ENCODE measurements around the gene PLEKHH3. TPM values are rescaled to one million over a fixed set of nuclear protein-coding genes. Genes with fewer than 3 reads are reported as not detected.

Gene PLEKHH3
- total and polyA plus RNA-seq, 4 donors, result 5.5 to 26.4 (median 20.3) TPM

DNA sequence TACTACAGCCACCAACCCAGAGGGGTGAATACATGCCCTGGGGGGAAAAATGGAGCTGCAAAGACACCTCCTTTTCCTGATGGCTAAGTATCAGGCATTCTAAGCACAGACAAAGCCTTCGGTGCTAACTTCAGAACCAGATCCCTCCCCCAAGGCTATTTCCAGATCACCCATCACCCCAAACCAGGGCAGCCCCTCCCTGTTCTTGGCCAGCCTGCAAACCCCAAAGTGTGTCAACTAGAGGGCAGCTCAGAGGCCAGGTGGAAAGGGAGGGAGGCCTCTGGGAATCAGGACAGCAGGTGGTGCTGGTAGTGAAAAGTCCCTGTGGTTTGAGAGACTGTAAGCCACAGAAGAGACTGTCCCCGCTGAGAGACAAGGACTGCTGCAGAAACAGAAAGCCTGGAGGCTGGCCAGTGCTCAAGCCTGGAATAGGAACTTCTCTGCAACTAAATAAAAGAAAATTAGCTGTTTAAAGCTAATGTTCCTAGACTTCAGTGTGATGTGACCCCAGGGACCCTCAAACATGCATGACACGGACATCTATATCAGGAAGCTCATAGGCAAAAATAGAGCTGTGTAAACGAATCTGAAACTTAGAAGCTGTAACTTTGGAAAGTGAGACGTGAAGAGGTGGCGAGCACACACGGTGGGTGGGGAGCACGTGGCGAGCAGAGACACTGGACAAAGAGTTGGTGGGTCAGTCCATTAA, 58.2 kb downstream of the PLEKHH3 start:
- Histone ChIP-seq H3K27ac (ENCODE audit: low read depth, low read length) (no peak overlapping the region), H3K27me3 (ENCODE audit: control insufficient read depth, insufficient read depth, low read length) (no peaks in the 10 kb centered on the region), H3K4me1 (ENCODE audit: control insufficient read depth, insufficient read depth, low read length) (peaks cover 13% of the 10 kb centered on the region), H3K9me3 (ENCODE audit: control insufficient read depth, insufficient read depth, low read length) (no peaks in the 10 kb centered on the region), H3K36me3 (ENCODE audit: control insufficient read depth, insufficient read depth, low read length) (peaks cover 18% of the 10 kb centered on the region), H3K4me3 (ENCODE audit: low read depth, low read length) (no peak overlapping the region)
- WGBS (ENCODE audit: insufficient coverage), result 58% methylated on average over 6 of the region's 9 CpGs
- peak in 2 of 6 donors; percentile 27 to 34 for DNase-seq (ENCODE audit: low read depth in 4 of 6, low spot score in 6 of 6)

DNA sequence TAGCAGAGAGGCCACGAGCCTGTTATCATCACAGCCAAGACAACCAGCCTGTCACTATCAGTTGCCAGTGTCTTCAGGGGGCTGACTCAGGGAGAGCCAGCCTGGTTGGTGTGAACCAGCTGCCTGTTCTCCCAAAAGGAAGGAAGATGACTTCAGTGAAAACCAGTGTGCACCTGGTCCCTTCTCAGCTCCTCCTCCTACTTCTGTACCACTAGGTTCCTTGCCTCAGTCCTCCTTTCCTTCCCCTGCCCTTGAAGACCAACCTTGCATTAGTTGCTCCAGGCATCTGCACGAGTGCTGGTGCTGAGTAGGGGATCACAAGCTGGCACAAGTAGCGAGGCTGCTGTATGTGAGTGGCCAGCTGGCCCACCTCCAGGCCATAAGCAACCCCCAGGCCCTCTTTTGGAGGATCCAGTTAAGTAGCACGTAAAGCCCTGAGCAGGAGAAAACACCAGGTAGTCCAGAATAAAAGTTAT, 58.8 kb downstream of the PLEKHH3 start:
- Histone ChIP-seq H3K4me1 (ENCODE audit: control insufficient read depth, insufficient read depth, low read length) (peaks cover 13% of the 10 kb centered on the region), H3K27ac (ENCODE audit: low read depth, low read length) (no peak overlapping the region), H3K27me3 (ENCODE audit: control insufficient read depth, insufficient read depth, low read length) (no peaks in the 10 kb centered on the region), H3K36me3 (ENCODE audit: control insufficient read depth, insufficient read depth, low read length) (peaks cover 24% of the 10 kb centered on the region), H3K4me3 (ENCODE audit: low read depth, low read length) (no peak overlapping the region), H3K9me3 (ENCODE audit: control insufficient read depth, insufficient read depth, low read length) (no peaks in the 10 kb centered on the region)
- 60% methylated on average over 1 of the region's 4 CpGs for WGBS (ENCODE audit: insufficient coverage)
- DNase-seq (ENCODE audit: low read depth in 4 of 6, low spot score in 6 of 6), result peak in 2 of 6 donors; percentile 5 to 9

Small RNA genes within 50 kb of the gene (small RNA-seq; reads per million reads assigned to genes)
- gene MIR6780A (ENCODE audit: low replicate concordance), result not detected

Other genes starting within 250 kb of the PLEKHH3 start
- 100 to 1,000 TPM in 1 of 2 donors, 10 to 100 TPM in 1; 71.1 to 321 TPM for gene ATP6V0A1, start 218.1 kb downstream of the PLEKHH3 start, total RNA-seq
- 100 to 1,000 TPM; 179 to 218 TPM for gene ATP6V0A1, start 218.1 kb downstream of the PLEKHH3 start, polyA plus RNA-seq (ENCODE audit: insufficient read length in 2 of 2)
- gene NAGLU, start 140.8 kb downstream of the PLEKHH3 start, total RNA-seq, result 10 to 100 TPM; 13.0 to 24.2 TPM
- gene NAGLU, start 140.8 kb downstream of the PLEKHH3 start, polyA plus RNA-seq (ENCODE audit: insufficient read length in 2 of 2), result 10 to 100 TPM; 17.2 to 23.4 TPM
- 1 to 10 TPM in 1 of 2 donors, under 1 TPM in 1; 0.69 to 5.2 TPM for gene HSD17B1, start 124.1 kb downstream of the PLEKHH3 start, total RNA-seq
- 1 to 10 TPM; 5.2 to 6.8 TPM for gene HSD17B1, start 124.1 kb downstream of the PLEKHH3 start, polyA plus RNA-seq (ENCODE audit: insufficient read length in 2 of 2)
- gene COASY, start 114.8 kb downstream of the PLEKHH3 start, total RNA-seq, result 10 to 100 TPM; 12.8 to 25.7 TPM
- 10 to 100 TPM; 44.8 to 49.7 TPM for gene COASY, start 114.8 kb downstream of the PLEKHH3 start, polyA plus RNA-seq (ENCODE audit: insufficient read length in 2 of 2)
- gene MLX, start 109.9 kb downstream of the PLEKHH3 start, total RNA-seq, result 10 to 100 TPM; 20.3 to 23.7 TPM
- gene MLX, start 109.9 kb downstream of the PLEKHH3 start, polyA plus RNA-seq (ENCODE audit: insufficient read length in 2 of 2), result 10 to 100 TPM; 36.7 to 45.4 TPM
- gene PSMC3IP, start 99.3 kb downstream of the PLEKHH3 start, total RNA-seq, result 1 to 10 TPM; 5.9 to 10.0 TPM
- gene PSMC3IP, start 99.3 kb downstream of the PLEKHH3 start, polyA plus RNA-seq (ENCODE audit: insufficient read length in 2 of 2), result 10 to 100 TPM; 18.3 to 24.1 TPM
- 10 to 100 TPM; 41.1 to 50.4 TPM for gene RETREG3, start 67.6 kb downstream of the PLEKHH3 start, total RNA-seq
- 10 to 100 TPM; 30.0 to 41.7 TPM for gene RETREG3, start 67.6 kb downstream of the PLEKHH3 start, polyA plus RNA-seq (ENCODE audit: insufficient read length in 2 of 2)
- 10 to 100 TPM; 17.0 to 42.9 TPM for gene TUBG1, start 67.3 kb downstream of the PLEKHH3 start, total RNA-seq
- gene TUBG1, start 67.3 kb downstream of the PLEKHH3 start, polyA plus RNA-seq (ENCODE audit: insufficient read length in 2 of 2), result 10 to 100 TPM; 56.9 to 67.4 TPM
- gene TUBG2, start 17.7 kb downstream of the PLEKHH3 start, total RNA-seq, result 10 to 100 TPM; 21.1 to 26.9 TPM
- 10 to 100 TPM; 62.2 to 85.6 TPM for gene TUBG2, start 17.7 kb downstream of the PLEKHH3 start, polyA plus RNA-seq (ENCODE audit: insufficient read length in 2 of 2)
- gene CCR10, start 4.8 kb upstream of the PLEKHH3 start, total RNA-seq, result 1 to 10 TPM; 1.3 to 4.4 TPM
- 1 to 10 TPM; 2.7 to 5.2 TPM for gene CCR10, start 4.8 kb upstream of the PLEKHH3 start, polyA plus RNA-seq (ENCODE audit: insufficient read length in 2 of 2)
- 10 to 100 TPM; 19.8 to 70.9 TPM for gene CNTNAP1, start 5.5 kb upstream of the PLEKHH3 start, total RNA-seq
- 10 to 100 TPM; 55.1 to 62.9 TPM for gene CNTNAP1, start 5.5 kb upstream of the PLEKHH3 start, polyA plus RNA-seq (ENCODE audit: insufficient read length in 2 of 2)
- gene EZH1, start 68.0 kb upstream of the PLEKHH3 start, total RNA-seq, result 10 to 100 TPM; 28.7 to 42.5 TPM
- 10 to 100 TPM; 43.0 to 53.5 TPM for gene EZH1, start 68.0 kb upstream of the PLEKHH3 start, polyA plus RNA-seq (ENCODE audit: insufficient read length in 2 of 2)
- 100 to 1,000 TPM in 1 of 2 donors, 10 to 100 TPM in 1; 25.2 to 106 TPM for gene RAMP2, start 84.2 kb upstream of the PLEKHH3 start, total RNA-seq
- 100 to 1,000 TPM in 1 of 2 donors, 10 to 100 TPM in 1; 79.3 to 100 TPM for gene RAMP2, start 84.2 kb upstream of the PLEKHH3 start, polyA plus RNA-seq (ENCODE audit: insufficient read length in 2 of 2)
- 100 to 1,000 TPM in 1 of 2 donors, 10 to 100 TPM in 1; 39.6 to 106 TPM for gene VPS25, start 96.5 kb upstream of the PLEKHH3 start, total RNA-seq
- gene VPS25, start 96.5 kb upstream of the PLEKHH3 start, polyA plus RNA-seq (ENCODE audit: insufficient read length in 2 of 2), result 10 to 100 TPM; 54.1 to 64.9 TPM
- 10 to 100 TPM in 1 of 2 donors, 1 to 10 TPM in 1; 3.5 to 11.2 TPM for gene WNK4, start 103.6 kb upstream of the PLEKHH3 start, total RNA-seq
- gene WNK4, start 103.6 kb upstream of the PLEKHH3 start, polyA plus RNA-seq (ENCODE audit: insufficient read length in 2 of 2), result 10 to 100 TPM in 1 of 2 donors, 1 to 10 TPM in 1; 1.9 to 14.1 TPM
- gene COA3, start 121.7 kb upstream of the PLEKHH3 start, total RNA-seq, result 100 to 1,000 TPM in 1 of 2 donors, 10 to 100 TPM in 1; 83.3 to 152 TPM
- 100 to 1,000 TPM; 126 to 127 TPM for gene COA3, start 121.7 kb upstream of the PLEKHH3 start, polyA plus RNA-seq (ENCODE audit: insufficient read length in 2 of 2)
- gene CNTD1, start 121.9 kb upstream of the PLEKHH3 start, total RNA-seq, result 1 to 10 TPM in 1 of 2 donors, under 1 TPM in 1; 0.50 to 1.3 TPM
- 1 to 10 TPM; 1.3 to 2.8 TPM for gene CNTD1, start 121.9 kb upstream of the PLEKHH3 start, polyA plus RNA-seq (ENCODE audit: insufficient read length in 2 of 2)
- 10 to 100 TPM; 72.9 to 87.0 TPM for gene BECN1, start 147.3 kb upstream of the PLEKHH3 start, total RNA-seq
- 10 to 100 TPM; 60.5 to 65.1 TPM for gene BECN1, start 147.3 kb upstream of the PLEKHH3 start, polyA plus RNA-seq (ENCODE audit: insufficient read length in 2 of 2)
- gene PSME3, start 156.4 kb upstream of the PLEKHH3 start, total RNA-seq, result 10 to 100 TPM; 55.8 to 59.2 TPM
- gene PSME3, start 156.4 kb upstream of the PLEKHH3 start, polyA plus RNA-seq (ENCODE audit: insufficient read length in 2 of 2), result 10 to 100 TPM; 96.6 to 98.5 TPM
- 1 to 10 TPM; 1.2 to 1.3 TPM for gene AOC2, start 167.6 kb upstream of the PLEKHH3 start, total RNA-seq
- 1 to 10 TPM; 3.3 to 4.1 TPM for gene AOC2, start 167.6 kb upstream of the PLEKHH3 start, polyA plus RNA-seq (ENCODE audit: insufficient read length in 2 of 2)
- gene AOC3, start 174.2 kb upstream of the PLEKHH3 start, total RNA-seq, result 1 to 10 TPM; 2.7 to 6.2 TPM
- gene AOC3, start 174.2 kb upstream of the PLEKHH3 start, polyA plus RNA-seq (ENCODE audit: insufficient read length in 2 of 2), result 1 to 10 TPM; 2.9 to 3.0 TPM
- gene G6PC1, start 223.8 kb upstream of the PLEKHH3 start, total RNA-seq, result under 1 TPM in 1 of 2 donors, not detected in 1; 0.06 TPM
- under 1 TPM; 0.05 to 0.11 TPM for gene G6PC1, start 223.8 kb upstream of the PLEKHH3 start, polyA plus RNA-seq (ENCODE audit: insufficient read length in 2 of 2)

Data from spinal cord (tissue), 10 donors.